ENCODE measurements around the gene NEDD1. TPM values are rescaled to one million over a fixed set of nuclear protein-coding genes. Genes with fewer than 3 reads are reported as not detected.

NEDD1 gene
- total RNA-seq, result 12.6 and 14.4 TPM in 2 replicates

GRCh38 chr12:96906849-96907670, at the start of gene NEDD1:
Gene NEDD1, plus strand, starts transcription at chr12:96907257. Its CDS starts 2,503 bp downstream, at chr12:96909760.

